NCI-H226 (cell line): ENCODE data around the gene ATP10A.

Experiments used
- DNase-seq: peaks from one replicate; pipeline ENCODE4 v3.0.0-alpha.2; 2015

ATP10A gene

GRCh38 chr15:25810631-25811091 lies 52.5 kb downstream of the ATP10A start:
- DNase-seq = no peak

- DNase-seq = no peak
Observed at GRCh38 chr15:25810154-25810553, 53.0 kb downstream of the ATP10A start.

- no peak for DNase-seq
Observed at GRCh38 chr15:25807063-25807462, 56.1 kb downstream of the ATP10A start.

GRCh38 chr15:25805031-25805430 lies 58.1 kb downstream of the ATP10A start:
- DNase-seq = no peak

GRCh38 chr15:25804451-25804850 lies 58.7 kb downstream of the ATP10A start:
- no peak for DNase-seq

- DNase-seq = no peak
Observed at GRCh38 chr15:25803541-25803940, 59.6 kb downstream of the ATP10A start.

- no peak for DNase-seq
Observed at GRCh38 chr15:25803036-25803435, 60.1 kb downstream of the ATP10A start.

- DNase-seq = no peak
Observed at GRCh38 chr15:25802285-25802830, 60.8 kb downstream of the ATP10A start.

GRCh38 chr15:25801586-25802284 lies 61.4 kb downstream of the ATP10A start:
- no peak for DNase-seq

- DNase-seq = no peak
Observed at GRCh38 chr15:25800761-25801515, 62.2 kb downstream of the ATP10A start.

- no peak for DNase-seq
Observed at GRCh38 chr15:25799906-25800700, 63.0 kb downstream of the ATP10A start.

GRCh38 chr15:25797936-25798901 lies 64.9 kb downstream of the ATP10A start:
- no peak for DNase-seq

- no peak for DNase-seq
Observed at GRCh38 chr15:25797511-25797935, 65.6 kb downstream of the ATP10A start.

- DNase-seq = no peak
Observed at GRCh38 chr15:25797035-25797434, 66.1 kb downstream of the ATP10A start.

- no peak for DNase-seq
Observed at GRCh38 chr15:25796395-25796794, 66.7 kb downstream of the ATP10A start.

GRCh38 chr15:25795712-25796111 lies 67.4 kb downstream of the ATP10A start:
- DNase-seq = no peak

- no peak for DNase-seq
Observed at GRCh38 chr15:25795061-25795460, 68.1 kb downstream of the ATP10A start.

- no peak for DNase-seq
Observed at GRCh38 chr15:25793354-25794050, 69.6 kb downstream of the ATP10A start.

- DNase-seq = no peak
Observed at GRCh38 chr15:25792128-25792527, 71.0 kb downstream of the ATP10A start.

- DNase-seq = no peak
Observed at GRCh38 chr15:25790000-25790660, 73.0 kb downstream of the ATP10A start.

- no peak for DNase-seq
Observed at GRCh38 chr15:25789616-25789999, 73.5 kb downstream of the ATP10A start.
